HG03280 (cell line): Measurements from ENCODE around the gene CLDN34.

Source experiments
- ATAC-seq: cut with Tn5 transposase; IDR thresholded peaks from one replicate; pipeline ENCODE4 v1.9.1; 2021; ENCODE audit warnings: mild to moderate bottlenecking, moderate library complexity; ENCODE audit not compliant: unreplicated experiment

CLDN34 gene

DNA sequence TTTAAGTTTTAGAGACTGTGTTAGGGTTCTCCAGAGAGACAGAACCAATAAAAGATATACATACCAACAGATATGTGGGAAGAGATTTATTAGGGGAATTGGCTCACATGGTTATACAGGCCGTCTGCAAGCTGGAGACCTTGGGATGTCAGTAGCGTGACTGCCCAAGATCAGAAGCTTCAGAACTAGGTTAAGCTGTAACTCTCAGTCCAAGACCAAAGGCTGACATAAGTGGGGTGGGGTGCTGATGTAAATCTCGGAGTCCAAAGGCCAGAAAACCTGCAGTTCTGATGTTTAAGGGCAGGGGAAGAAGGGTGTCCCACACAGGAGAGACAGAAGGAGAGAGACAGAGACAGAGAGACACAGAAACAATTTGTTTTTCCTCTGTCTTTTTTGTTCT is 10.5 kb downstream of the CLDN34 start:
- ATAC-seq, result no peak

DNA sequence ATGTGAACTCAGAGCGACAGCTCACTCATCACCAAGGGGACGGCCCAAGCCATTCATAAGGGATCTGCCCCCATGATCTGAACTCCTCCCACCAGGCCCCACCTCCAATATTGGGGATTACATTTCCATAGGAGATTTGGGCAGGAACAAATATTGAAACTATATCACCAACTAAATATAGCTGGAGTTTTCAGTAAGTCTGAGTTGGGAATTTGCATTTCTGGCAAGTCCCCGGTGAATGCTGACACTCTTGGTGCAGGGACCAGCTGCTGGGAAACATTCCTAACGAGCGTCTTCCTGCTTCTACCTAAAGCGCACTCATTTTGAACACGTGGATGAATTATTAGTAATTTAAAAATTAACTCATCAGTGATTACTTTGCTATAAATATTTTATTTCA is 13.2 kb downstream of the CLDN34 start:
- ATAC-seq, result no peak

DNA sequence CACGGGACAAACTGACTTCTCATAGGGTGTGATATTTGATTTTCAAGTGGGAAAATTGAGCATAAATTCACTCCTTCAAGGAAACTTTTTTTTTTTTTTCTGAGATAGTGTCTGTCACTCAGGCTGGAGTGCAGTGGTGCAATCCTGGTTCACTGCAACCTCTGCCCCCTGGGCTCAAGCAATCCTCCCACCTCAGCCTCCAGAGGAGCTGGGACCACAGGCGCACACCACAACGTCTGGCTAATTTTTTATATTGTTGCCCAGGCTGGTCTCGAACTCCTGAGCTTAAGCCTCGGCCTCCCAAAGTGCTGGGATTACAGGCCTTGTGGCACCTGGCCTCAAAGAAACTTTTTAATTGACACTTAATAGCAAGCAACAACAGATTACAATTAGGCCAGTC is 13.8 kb downstream of the CLDN34 start:
- no peak for ATAC-seq

DNA sequence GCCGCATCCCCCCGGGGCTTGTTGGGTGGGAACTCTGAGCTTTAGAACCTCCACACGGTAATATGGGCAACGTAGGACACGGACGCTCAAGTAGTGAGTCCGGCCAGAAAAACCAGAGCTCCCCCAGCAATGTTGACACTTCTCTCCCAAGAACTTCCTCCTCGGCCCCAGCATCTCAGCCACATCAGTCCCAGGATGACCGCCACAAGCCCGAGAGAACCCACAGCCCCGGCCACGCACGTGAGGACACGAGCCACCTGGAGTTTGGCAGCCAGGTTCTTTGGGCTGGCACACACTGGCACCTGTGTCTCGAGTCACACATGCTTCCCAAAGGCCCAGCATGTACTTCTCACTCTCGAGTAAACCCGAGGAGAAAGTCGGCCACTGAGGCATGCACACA is 16.3 kb downstream of the CLDN34 start:
- no peak for ATAC-seq

DNA sequence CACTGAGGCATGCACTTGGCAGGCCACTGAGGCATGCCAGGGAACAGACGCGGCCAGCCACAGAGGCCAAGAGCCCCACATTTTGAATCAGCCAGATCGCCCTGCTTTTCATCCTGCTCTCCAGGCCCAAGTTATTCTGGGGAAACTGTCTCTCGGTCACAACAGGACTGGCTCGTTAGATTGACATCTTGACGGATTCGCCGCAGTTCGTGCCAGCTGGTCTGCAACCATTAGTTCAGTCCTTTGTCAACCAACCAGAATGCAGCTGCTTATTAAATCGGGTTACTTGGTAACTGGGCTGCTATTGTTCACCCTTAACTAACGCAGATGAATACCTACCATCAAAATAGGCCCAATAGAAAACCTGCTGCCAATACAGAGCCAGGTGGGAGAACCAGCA is 16.7 kb downstream of the CLDN34 start:
- no peak for ATAC-seq

DNA sequence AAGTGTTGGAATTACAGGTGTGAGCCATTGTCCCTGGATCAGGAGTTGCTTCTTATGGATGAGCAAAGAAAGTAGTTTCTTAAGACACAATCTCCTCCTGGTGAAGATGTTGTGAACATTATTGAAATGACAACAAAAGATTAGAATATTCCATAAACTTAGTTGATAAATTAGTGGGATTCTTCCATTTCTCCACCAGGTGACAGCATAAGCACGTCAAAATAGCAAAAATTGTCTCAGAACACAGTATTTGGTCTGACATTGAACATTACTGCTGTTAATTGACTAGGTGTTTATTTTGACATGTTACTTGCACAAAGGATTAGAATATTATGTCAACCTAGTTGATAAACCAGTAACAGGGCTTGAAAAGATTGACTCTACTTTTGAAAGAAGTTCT is 21.6 kb downstream of the CLDN34 start:
- ATAC-seq, result no peak

DNA sequence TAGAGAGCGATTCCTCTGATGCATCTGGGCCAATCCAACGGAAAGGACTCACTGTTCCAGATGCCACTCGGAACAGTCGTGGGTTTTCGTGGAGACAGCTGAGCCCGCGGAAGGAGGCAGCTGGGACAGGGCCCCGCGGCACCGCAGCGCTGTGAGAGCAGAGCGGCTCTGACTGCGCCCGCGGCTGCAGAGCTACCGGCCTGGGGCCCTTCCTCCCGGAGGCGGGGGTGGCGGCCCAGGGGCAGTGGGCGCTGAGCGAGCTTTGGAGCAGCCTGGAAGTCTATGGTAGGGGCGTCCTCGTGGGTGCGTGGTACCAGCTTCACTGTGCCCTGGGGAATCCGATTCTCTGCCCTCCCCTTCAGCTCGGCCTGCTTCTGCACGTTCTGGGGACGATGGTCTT is 24.9 kb downstream of the CLDN34 start:
- ATAC-seq, result no peak

DNA sequence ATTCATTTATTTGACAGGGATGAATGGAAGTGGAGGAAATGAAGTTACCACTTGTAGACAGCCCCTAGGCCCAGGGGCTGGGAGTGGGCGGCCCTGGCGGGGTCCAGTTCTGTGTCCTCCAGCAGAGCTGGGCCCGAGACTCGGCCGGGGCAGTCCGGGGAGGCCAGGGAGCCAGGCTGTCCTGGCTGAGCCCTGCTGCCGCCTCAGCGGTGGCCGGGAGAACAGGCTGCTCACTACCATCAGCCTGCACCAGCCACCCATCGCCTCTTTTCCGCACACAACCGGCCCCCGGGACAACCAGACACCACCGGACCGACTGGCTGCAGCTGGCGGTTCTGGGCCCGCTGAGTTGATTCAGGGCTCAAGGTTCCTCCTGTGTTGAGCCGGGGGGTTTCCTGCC is 25.6 kb downstream of the CLDN34 start:
- no peak for ATAC-seq

DNA sequence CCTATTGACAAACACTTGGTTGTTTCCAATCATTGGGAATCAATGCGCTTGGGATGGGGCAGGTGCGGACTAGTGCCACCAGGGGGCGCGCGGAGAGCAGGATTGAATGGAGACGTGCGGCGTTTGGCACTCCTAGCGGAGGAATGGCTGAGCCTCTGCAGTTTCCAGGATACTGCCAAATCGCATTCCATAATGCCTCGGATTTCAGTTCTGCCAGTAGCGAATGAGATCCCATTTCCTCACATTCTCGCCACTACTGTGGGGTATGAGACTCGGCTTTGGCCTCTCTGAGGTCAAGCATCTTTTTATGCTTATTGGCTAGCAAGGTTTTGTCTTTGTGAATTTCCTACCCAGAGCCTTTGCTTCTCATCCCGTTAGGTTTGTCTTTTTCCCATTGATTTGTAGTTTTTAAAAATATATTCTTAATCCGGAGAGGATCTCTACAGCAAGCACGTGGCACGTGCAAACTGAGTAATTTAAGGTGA is 28.7 kb downstream of the CLDN34 start:
- no peak for ATAC-seq

DNA sequence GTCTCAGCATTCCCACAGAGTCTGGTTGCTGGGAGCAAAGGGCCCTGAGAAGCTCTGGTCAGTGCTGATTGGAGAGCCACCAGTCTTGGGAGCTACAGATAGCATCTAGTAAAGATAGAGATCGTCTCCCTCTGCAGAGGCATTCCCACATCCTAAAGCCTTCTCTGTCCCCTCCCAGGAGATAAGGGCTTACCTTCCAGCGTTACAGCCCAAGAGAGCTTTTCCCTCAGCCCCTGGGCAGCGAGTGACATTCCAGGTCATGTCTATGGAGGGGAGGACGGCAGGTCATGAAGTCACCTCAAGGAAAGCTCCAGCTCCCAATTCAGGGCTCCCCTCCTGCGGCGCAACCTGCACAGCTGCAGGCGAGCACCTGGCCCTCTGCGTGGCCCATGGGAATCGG is 29.9 kb downstream of the CLDN34 start:
- ATAC-seq, result no peak

DNA sequence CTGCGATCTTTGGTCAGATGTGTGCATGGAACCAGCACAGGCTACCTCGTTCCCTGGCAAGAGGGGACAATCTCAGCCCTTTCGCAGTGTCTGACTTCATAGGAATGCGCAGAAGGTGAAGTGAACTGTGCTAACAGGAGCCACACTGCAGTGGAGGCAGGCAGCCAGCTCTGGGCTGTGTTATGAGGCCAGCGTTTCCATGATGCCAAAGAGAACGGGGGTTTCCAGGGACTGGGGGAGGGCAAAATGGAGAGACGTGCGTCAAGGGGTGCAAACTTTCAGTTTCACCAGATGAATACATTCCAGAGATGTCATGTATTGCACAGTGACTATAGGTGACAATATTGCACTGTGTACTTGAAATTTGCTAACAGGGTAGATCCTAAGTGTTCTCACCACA is 30.4 kb downstream of the CLDN34 start:
- ATAC-seq, result no peak

DNA sequence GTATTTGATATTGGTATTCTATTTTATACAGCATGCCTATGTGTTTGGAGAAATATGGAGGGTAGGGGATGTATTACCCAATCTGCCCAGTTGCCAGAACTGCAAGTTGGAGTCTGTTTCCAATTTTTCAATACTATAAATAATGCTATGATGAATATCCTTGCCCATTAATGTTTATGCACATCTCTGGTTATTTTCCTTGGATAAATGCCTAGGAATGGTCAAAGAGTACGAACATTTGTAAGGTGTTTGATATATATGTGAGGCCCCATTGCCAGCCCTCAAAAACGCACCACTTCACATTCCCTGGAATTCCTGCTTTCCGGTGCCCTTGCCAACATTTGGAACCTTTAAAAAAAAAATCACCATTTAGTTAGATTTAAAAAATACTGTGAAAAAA is 34.3 kb downstream of the CLDN34 start:
- no peak for ATAC-seq

DNA sequence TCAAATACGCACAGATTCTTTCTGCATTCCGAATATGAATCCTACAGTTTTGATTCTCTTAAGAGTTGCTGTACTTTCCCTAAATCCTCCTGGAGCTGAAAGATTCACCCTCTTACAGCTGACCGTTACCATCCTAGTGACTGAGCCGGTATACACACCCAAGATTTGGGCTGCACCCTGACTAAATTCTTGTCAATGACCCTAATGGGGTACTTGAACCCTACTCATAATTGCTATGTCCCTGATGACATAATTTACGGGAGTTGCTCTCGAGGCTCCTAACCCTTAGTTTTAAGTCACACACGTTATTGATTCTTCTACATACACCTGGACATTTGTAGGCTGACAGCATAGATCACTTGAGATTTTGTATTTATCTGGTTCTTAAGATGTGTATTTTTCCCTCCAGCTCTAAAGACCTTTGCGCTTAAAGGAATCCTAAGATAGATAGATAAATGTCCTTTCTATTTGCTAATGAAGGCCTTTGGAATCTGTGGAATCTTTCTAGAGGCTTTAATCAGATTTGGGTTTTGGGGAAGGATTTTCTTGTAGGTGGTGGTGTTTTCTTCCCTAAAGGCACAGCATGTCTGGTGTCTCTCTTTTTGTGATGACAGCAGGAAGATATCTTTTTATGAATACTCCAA is 37.8 kb downstream of the CLDN34 start:
- no peak for ATAC-seq

DNA sequence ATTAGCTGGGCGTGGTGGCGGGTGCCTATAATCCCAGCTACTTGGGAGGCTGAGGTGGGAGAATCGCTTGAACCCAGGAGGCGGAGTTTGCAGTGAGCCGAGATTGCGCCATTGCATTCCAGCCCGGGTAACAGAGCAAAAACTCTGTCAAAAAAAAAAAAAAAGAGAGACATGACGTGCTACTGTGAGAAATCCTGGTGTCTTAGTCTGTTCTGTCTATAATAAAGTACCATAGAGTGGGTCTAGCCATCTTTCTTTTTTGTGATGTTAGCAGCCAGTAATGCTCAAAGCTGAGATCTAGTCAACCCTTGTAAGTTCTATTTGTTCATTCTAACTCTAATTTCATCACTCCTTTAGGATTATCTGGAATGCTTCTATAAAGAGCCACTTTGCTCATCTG is 38.9 kb downstream of the CLDN34 start:
- no peak for ATAC-seq

DNA sequence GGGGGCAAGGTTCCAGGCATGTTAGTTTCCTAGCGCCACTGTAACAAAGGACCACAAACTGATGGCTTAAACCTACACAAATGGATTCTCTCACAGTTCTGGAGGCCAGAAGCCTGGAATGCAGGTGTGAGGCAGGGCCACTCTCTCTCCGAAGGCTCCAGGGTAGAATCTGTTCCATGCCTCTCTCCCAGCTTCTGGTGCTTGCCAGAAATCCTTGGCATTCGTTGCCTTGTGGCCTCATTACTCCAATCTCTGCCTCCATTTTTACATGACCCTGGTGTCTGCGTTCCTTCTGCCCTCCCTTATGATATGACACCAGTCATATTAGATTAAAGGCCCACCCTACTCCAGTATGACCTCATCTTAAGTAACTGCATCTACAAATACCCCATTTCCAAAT is 39.6 kb downstream of the CLDN34 start:
- ATAC-seq, result no peak

DNA sequence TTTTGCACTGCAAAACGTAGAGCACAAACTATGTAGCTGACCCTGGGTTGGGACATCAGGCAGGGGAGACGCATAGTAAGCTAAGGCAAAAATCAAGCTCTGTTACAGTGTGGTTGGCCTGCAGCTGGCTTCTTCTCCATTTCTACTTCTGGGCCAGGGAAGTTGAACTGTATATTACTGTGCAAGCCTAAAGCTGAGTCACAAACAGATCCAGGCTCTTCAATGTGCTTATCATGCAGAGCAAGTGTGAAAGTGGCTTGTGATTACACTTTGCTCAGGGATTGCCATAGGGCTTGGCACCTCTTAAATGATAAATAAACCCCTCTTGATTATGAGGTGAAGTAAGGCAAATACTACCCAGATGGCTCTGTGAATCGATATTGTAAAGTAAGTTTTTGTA is 40.5 kb downstream of the CLDN34 start:
- ATAC-seq, result no peak

DNA sequence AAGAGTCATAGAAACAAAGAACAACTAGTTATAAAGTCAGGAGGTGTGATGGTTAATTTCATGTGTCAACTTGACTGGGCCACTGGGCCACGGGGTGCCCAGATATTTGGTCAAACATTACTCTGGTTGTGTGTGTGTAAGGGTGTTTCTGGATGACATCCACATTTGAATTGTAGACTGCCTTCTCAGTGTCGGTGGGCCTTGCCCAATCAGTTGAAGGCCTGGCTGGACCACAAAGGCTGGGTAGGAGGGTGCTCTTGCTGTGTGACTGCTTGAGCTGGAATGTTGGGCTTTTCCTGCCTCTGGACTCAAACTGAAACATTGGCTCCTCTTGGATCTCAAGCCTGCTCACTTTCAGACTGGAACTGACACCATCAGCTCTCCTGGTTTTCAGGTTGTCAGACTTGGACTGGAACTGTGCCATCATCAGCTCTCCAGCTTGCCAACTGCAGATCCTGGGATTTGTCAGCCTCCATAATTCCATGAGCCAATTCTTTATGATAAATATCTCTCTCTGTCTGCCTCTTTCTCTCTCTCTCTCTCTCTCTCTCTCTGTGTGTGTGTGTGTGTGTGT is 41.4 kb downstream of the CLDN34 start:
- ATAC-seq, result no peak

DNA sequence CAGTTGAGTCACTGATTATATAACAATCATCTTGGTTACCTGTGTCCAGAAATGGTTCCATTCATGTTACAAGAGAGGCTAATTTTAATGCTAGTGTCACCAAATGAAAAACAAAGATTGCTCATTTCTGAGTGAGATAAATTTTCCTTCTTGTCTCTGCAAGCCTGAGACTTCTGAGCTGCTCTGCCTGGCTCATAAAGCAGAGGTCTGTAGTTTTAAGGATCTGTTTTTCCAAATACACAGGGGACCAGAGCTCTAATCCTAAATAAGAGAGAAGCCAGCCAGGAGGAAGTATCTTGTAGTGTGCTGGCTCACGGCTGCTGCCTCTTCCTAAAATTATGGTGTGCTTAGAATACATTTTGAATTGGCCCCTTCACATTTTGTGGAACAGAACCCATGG is 42.6 kb downstream of the CLDN34 start:
- no peak for ATAC-seq

DNA sequence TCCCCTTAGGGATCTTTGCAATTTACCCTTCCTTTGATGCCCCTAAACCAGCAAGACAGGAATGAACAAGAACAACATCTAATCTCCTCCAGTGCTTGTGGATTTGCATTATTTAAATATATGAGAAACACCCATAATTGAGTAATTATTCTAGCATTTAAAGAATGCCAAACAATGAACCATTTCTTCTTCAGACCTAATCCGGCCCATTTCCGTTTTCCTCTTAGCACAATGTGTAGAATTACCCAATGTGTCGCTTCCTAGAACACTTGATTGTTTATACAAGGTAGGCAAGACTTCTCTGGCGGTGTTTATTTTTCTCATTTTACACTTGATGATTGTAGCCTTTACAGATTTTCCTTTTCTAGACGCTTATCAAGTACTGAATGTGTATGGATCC is 43.5 kb downstream of the CLDN34 start:
- ATAC-seq, result no peak

DNA sequence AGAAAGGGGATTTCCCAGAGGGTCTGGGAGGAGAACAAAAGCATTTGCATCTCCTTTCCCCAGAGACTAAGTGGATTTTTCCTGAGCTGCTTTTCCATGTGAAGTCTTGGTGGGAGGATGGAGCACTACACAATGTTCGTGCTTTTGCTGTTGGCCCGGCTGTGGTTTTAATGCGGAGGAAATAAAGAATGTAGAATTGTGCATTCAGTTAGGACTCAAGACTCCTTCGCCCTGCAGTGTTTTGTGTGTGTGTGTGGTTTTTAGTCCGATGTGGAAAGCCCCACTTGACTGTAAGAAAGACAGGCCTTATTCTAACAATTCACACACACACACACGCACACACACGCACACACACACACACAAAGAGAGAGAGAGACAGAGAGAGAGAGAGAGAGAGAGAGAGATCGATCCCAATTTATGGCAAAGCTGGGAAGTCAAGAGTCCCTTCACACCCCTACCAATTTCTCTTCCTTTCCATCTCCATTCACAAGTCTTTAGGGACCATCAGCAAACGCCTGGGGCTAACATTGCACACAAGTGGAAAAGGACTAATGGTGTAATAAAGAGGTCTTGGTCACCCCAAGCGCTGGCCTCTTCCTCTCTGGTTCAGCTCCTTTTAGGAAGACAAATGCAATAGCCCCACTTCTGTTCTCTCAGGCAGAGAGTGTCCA is 44.2 kb downstream of the CLDN34 start:
- no peak for ATAC-seq

DNA sequence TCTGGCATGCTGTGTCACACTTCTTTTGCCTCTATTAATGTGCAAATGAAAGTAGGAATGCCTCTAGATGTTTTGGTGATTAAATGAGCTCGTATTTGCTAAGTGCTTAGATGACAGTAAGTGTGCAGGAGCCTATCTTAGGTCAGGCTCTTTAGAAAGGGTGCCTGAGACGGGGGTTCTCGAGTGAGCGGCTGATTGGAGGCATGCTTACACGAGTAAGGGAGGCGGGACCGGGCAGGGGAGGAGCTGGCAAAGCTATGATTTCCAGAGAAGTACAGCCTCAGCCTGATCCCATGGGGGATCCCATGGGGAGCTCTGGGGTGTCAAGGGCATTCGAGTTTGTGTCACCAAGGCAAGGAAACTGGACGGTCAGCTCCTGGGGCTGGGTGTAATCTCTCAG is 44.8 kb downstream of the CLDN34 start:
- no peak for ATAC-seq
